HCT116 (cell line): Measurements from ENCODE around the gene GHRHR. TPM values are rescaled to one million over a fixed set of nuclear protein-coding genes. Genes with fewer than 3 reads are reported as not detected.

Experiments
- ATAC-seq: fragments of 200-7000 bp; cut with Tn5 transposase; 2 replicates; pipeline ENCODE4 v1.9.1; 2020; ENCODE audit warnings: mild to moderate bottlenecking, moderate library complexity
- BruUV-seq: library from RNA; stranded (reverse); fragments of 400-500 nt; replicated peaks from 2 replicates; lab custom pipeline; 2021; lab: Mats Ljungman, UMichigan
- CTCF ChIA-PET: fragments of 300-600 bp; sonication (Branson Sonifier 250); formaldehyde crosslinking; loops from one replicate; lab custom pipeline; 2021; ENCODE audit warnings: antibody characterized with exemption; lab: Charles Lee
- POLR2A ChIA-PET: fragments of 300-600, 350-600 bp; sonication (Branson Sonifier 250); formaldehyde crosslinking; loops from one replicate; lab custom pipeline; 2021; ENCODE audit warnings: antibody characterized with exemption; lab: Charles Lee
- RAD21 ChIA-PET, 2 experiments: fragments of 300-600 bp; sonication (Branson Sonifier 250); formaldehyde crosslinking; loops; one replicate each; lab custom pipeline; 2023; ENCODE audit warnings: low total read pairs in 2 of 2; ENCODE audit not compliant: uncharacterized antibody in 2 of 2, unreplicated experiment in 2 of 2, low non-redundant PET in 1 of 2; lab: Charles Lee
- DNase-seq: peaks from one replicate; pipeline ENCODE4 v3.0.0-alpha.2; 2010; ENCODE audit warnings: low read depth, low spot score
- H2AFZ ChIP-seq: fragments of 200-600 bp; shearing (Covaris generic), sonication (generic); 2 replicates; pipeline ENCODE4 v1.6.1; 2017; ENCODE audit warnings: low read depth, mixed run types, mixed read lengths, antibody characterized with exemption, low read length; ENCODE audit not compliant: poor library complexity, severe bottlenecking
- H3K27ac ChIP-seq: 2 replicates; pipeline ENCODE4 v1.5.1; 2012; ENCODE audit warnings: low read depth, low read length
- H3K27me3 ChIP-seq: fragments of 200-600 bp; sonication (generic); 2 replicates; pipeline ENCODE4 v1.6.1; 2016; ENCODE audit warnings: mixed run types, low read length, mixed read lengths; ENCODE audit not compliant: insufficient read depth
- H3K36me3 ChIP-seq, 2 experiments: fragments of 200-500 bp in 1 of 2; fragments of 200-600 bp in 1 of 2; sonication (Bioruptor generic) in 1 of 2; sonication (generic) in 1 of 2; 2 replicates each; pipeline versions ENCODE4 v1.5.1 to v1.6.1; 2014 to 2016; ENCODE audit warnings: low read length in 2 of 2, inconsistent platforms in 1 of 2, mixed read lengths in 1 of 2, mixed run types in 1 of 2; ENCODE audit not compliant: insufficient read depth in 2 of 2, control insufficient read depth in 1 of 2
- H3K4me1 ChIP-seq, 2 experiments: fragments of 200-600 bp in 1 of 2; sonication (generic) in 1 of 2; 2 replicates each; pipeline versions ENCODE4 v1.5.1 to v1.6.1; 2012 to 2017; ENCODE audit warnings: low read length in 2 of 2, inconsistent platforms in 1 of 2, mild to moderate bottlenecking in 1 of 2, mixed read lengths in 1 of 2, mixed run types in 1 of 2, moderate library complexity in 1 of 2; ENCODE audit not compliant: insufficient read depth in 2 of 2, control insufficient read depth in 1 of 2
- H3K4me2 ChIP-seq: fragments of 200-600 bp; sonication (generic); 2 replicates; pipeline ENCODE4 v1.6.1; 2017; ENCODE audit warnings: mixed run types, low read length, mixed read lengths
- H3K4me3 ChIP-seq, 2 experiments: fragments of 200-600 bp in 1 of 2; sonication (generic) in 1 of 2; replicated peaks in 1 of 2; 2 replicates each; pipeline ENCODE4 v1.5.1; 2011 to 2016; ENCODE audit warnings: low read length in 2 of 2, control low read depth in 1 of 2, low read depth in 1 of 2, mild to moderate bottlenecking in 1 of 2, mixed read lengths in 1 of 2, mixed run types in 1 of 2
- H3K79me2 ChIP-seq: fragments of 200-600 bp; sonication (generic); 2 replicates; pipeline ENCODE4 v1.6.1; 2017; ENCODE audit warnings: mild to moderate bottlenecking, mixed run types, low read length, moderate library complexity, mixed read lengths; ENCODE audit not compliant: insufficient read depth
- H3K9ac ChIP-seq: fragments of 200-600 bp; sonication (generic); 2 replicates; pipeline ENCODE4 v1.6.1; 2016; ENCODE audit warnings: low read length, mixed read lengths
- H3K9me2 ChIP-seq: fragments of 200-600 bp; sonication (generic), shearing (Covaris generic); 2 replicates; pipeline ENCODE4 v1.6.1; 2017; ENCODE audit warnings: mixed run types, mild to moderate bottlenecking, moderate library complexity; ENCODE audit not compliant: insufficient read depth
- H3K9me3 ChIP-seq, 2 experiments: fragments of 200-500 bp in 1 of 2; fragments of 200-600 bp in 1 of 2; sonication (Bioruptor generic) in 1 of 2; sonication (generic) in 1 of 2; 2 replicates each; pipeline ENCODE4 v1.6.1; 2014 to 2017; ENCODE audit warnings: low read length in 2 of 2, mixed read lengths in 2 of 2, inconsistent platforms in 1 of 2, low read depth in 1 of 2, mild to moderate bottlenecking in 1 of 2, mixed run types in 1 of 2, moderate library complexity in 1 of 2; ENCODE audit not compliant: control insufficient read depth in 1 of 2, insufficient read depth in 1 of 2
- H4K20me1 ChIP-seq: fragments of 200-600 bp; sonication (generic), shearing (Covaris generic); 2 replicates; pipeline ENCODE4 v1.6.1; 2017; ENCODE audit warnings: mixed run types, mild to moderate bottlenecking, moderate library complexity; ENCODE audit not compliant: insufficient read depth
- CEBPB ChIP-seq: IDR thresholded peaks from 2 replicates; pipeline ENCODE4 v1.6.1; 2012; ENCODE audit warnings: low read depth
- EGR1 ChIP-seq: IDR thresholded peaks from 2 replicates; pipeline ENCODE4 v1.6.1; 2012; ENCODE audit warnings: low read depth
- EZH2phosphoT487 ChIP-seq: fragments of 200-600 bp; IDR thresholded peaks from 2 replicates; pipeline ENCODE4 v1.6.1; 2018; ENCODE audit warnings: antibody characterized with exemption, borderline replicate concordance
- JUND ChIP-seq: IDR thresholded peaks from 2 replicates; pipeline ENCODE4 v1.6.1; 2012
- MAX ChIP-seq: IDR thresholded peaks from 2 replicates; pipeline ENCODE4 v1.6.1; 2012
- RAD21 ChIP-seq: IDR thresholded peaks from 2 replicates; pipeline ENCODE4 v1.6.1; 2012; ENCODE audit warnings: low read depth, mild to moderate bottlenecking
- SIN3A ChIP-seq: IDR thresholded peaks from 2 replicates; pipeline ENCODE4 v1.6.1; 2012; ENCODE audit warnings: low read depth
- SP1 ChIP-seq: IDR thresholded peaks from 2 replicates; pipeline ENCODE4 v1.6.1; 2012; ENCODE audit warnings: low read depth
- SRF ChIP-seq: IDR thresholded peaks from 2 replicates; pipeline ENCODE4 v1.6.1; 2012; ENCODE audit warnings: low read depth
- TCF7L2 ChIP-seq: IDR thresholded peaks from 2 replicates; pipeline ENCODE4 v1.7.0; 2011; ENCODE audit warnings: borderline replicate concordance, inconsistent platforms; ENCODE audit not compliant: insufficient read depth, insufficient read length; ENCODE audit errors: extremely low read depth
- ZFX ChIP-seq: fragments of 450-650 bp; IDR thresholded peaks from 2 replicates; pipeline ENCODE4 v1.6.1; 2017
- ZNF274 ChIP-seq: fragments of 200-500 bp; sonication (Bioruptor generic); IDR thresholded peaks from 2 replicates; pipeline ENCODE4 v1.6.1; 2014; ENCODE audit warnings: mild to moderate bottlenecking, low read depth, low read length, inconsistent platforms
- intact Hi-C: fragments of 100-400 bp; cut with micrococcal nuclease; formaldehyde crosslinking; loops from 2 replicates; pipeline ENCODE4 v1.10.0; 2022
- total RNA-seq: library from RNA; stranded (reverse); gene quantifications from one replicate; pipeline ENCODE4 v1.2.1, GENCODE V29; 2021; ENCODE audit not compliant: unreplicated experiment
- TF ChIP-seq, protein P1 (sequence below): IDR thresholded peaks from 2 replicates; pipeline ENCODE4 v1.6.1; 2011; ENCODE audit warnings: mild to moderate bottlenecking, low read length, moderate library complexity; ENCODE audit not compliant: insufficient replicate concordance; ENCODE audit errors: extremely low read depth
- TF ChIP-seq, protein P2 (sequence below): IDR thresholded peaks from 2 replicates; pipeline ENCODE4 v1.6.1; 2012

GHRHR gene
- total RNA-seq, 1 experiment from 2014 or later: not detected

GRCh38 chr7:30923009-30923773 lies 40.6 kb upstream of the GHRHR start:
- peaks cover 8 to 25% of the 10 kb centered on the region in 2 experiments for H3K4me1 ChIP-seq
- RAD21 ChIA-PET: no interaction called here
- no peak overlapping the region for H3K27ac ChIP-seq
- intact Hi-C loops: no loop called here
- H3K9ac ChIP-seq: no peak overlapping the region
- no peaks in the 10 kb centered on the region for H3K27me3 ChIP-seq
- CTCF ChIA-PET: interaction anchor here (1.1 kb wide), 1 partner anchor 15 kb away, joined by 3 read pairs; no protein-coding TSS in a partner anchor
- ATAC-seq (no peak), DNase-seq (no peak)
- no peak overlapping the region for H2AFZ ChIP-seq
- H3K4me3 ChIP-seq: no peak overlapping the region
- no peaks in the 10 kb centered on the region; a peak in 1 of 4 replicates for H3K9me3 ChIP-seq
- H4K20me1 ChIP-seq: no peaks in the 10 kb centered on the region
- no peaks in the 10 kb centered on the region for H3K9me2 ChIP-seq
- no peaks in the 10 kb centered on the region for H3K36me3 ChIP-seq
- BruUV-seq: no TSS peak
- POLR2A ChIA-PET: no interaction called here
- no peaks in the 10 kb centered on the region for H3K79me2 ChIP-seq
- H3K4me2 ChIP-seq: no peak overlapping the region
- no peak for TF ChIP-seq EZH2phosphoT487
- TF ChIP-seq SIN3A: no peak
- no peak for TF ChIP-seq SP1
- TF ChIP-seq EGR1: no peak
- TF ChIP-seq ZFX: no peak
- no peak for TF ChIP-seq JUND
- TF ChIP-seq, protein P1, sequence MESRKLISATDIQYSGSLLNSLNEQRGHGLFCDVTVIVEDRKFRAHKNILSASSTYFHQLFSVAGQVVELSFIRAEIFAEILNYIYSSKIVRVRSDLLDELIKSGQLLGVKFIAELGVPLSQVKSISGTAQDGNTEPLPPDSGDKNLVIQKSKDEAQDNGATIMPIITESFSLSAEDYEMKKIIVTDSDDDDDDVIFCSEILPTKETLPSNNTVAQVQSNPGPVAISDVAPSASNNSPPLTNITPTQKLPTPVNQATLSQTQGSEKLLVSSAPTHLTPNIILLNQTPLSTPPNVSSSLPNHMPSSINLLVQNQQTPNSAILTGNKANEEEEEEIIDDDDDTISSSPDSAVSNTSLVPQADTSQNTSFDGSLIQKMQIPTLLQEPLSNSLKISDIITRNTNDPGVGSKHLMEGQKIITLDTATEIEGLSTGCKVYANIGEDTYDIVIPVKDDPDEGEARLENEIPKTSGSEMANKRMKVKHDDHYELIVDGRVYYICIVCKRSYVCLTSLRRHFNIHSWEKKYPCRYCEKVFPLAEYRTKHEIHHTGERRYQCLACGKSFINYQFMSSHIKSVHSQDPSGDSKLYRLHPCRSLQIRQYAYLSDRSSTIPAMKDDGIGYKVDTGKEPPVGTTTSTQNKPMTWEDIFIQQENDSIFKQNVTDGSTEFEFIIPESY: no peak
- TF ChIP-seq TCF7L2: no peak
- TF ChIP-seq CEBPB: no peak
- TF ChIP-seq, protein P2, sequence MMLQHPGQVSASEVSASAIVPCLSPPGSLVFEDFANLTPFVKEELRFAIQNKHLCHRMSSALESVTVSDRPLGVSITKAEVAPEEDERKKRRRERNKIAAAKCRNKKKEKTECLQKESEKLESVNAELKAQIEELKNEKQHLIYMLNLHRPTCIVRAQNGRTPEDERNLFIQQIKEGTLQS: no peak
- TF ChIP-seq SRF: no peak
- TF ChIP-seq RAD21: no peak
- TF ChIP-seq ZNF274: no peak
- no peak for TF ChIP-seq MAX
